ENCODE measurements around the gene SLC4A11.

SLC4A11 gene

DNA sequence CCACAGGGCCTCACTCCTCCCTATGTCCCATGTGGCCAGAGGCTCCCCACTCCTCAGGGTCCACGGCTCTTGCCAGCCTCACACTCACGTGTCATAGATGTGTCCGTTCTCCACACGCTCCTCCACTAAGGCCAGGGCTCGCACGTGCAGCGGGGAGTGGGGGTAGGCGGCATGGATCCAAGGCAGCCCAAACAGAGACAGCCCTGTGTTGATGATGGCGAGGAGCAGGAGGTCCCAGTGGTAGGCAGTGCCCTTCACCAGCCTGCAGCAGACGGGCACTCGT lies 10.3 kb downstream of the SLC4A11 start:
- no peaks in the 10 kb centered on the region for H3K36me3 ChIP-seq (ENCODE audit: control insufficient read depth, insufficient read depth, low read length)
- H3K27ac ChIP-seq (ENCODE audit: insufficient read depth, low read length, poor library complexity, severe bottlenecking): no peak overlapping the region
- no peaks in the 10 kb centered on the region for H3K9me3 ChIP-seq (ENCODE audit: control insufficient read depth, low read length)
- H3K4me1 ChIP-seq (ENCODE audit: control insufficient read depth, insufficient read depth, low read length, poor library complexity, severe bottlenecking): no peaks in the 10 kb centered on the region
- H3K27me3 ChIP-seq (replicated peaks; ENCODE audit: control insufficient read depth, insufficient read depth, low read length, poor library complexity, severe bottlenecking): no peaks in the 10 kb centered on the region
- no peak overlapping the region for H3K4me3 ChIP-seq (ENCODE audit: insufficient read depth, low read depth, low read length, poor library complexity, severe bottlenecking)
- no peak for DNase-seq

DNA sequence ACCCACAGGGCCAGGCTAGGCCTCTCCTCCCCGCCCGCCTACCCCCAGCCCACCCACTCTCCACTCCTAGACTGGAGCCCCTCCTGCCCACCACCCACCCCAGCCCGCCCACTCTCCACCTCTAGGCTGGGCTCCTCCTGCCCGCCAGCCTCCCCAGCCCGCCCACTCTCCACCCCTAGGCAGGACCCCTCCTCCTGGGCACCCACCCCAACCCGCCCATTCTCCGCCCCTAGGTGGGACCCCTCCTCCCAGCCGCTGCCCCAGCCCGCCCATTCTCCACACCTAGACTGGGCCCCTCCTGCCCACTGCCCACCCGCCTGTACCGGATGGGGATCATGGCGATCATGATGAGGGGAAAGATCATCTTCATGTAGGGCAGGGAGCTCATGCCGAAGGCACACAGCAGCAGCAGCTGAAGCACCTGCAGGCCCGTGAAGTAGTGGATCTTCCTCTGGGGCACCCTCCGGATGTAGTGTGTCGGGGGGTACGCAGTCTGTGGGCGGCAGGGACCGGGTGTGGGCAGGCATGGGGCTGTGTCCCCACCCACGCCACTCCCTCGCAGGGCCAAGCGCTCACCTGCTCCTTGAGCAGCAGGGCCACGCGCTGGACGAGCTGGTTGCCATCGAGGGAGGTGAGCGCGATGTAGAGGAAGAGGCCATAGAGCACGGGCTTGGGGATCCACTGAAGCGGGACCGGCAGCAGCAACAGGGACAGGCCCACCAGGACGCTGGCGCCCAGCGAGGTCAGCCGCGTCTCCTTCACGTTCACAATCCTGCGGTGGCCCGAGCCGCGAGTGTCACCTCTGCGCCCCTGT lies 10.8 kb downstream of the SLC4A11 start:
- Histone ChIP-seq H3K4me1 (ENCODE audit: control insufficient read depth, insufficient read depth, low read length, poor library complexity, severe bottlenecking) (no peaks in the 10 kb centered on the region), H3K9me3 (ENCODE audit: control insufficient read depth, low read length) (no peaks in the 10 kb centered on the region), H3K36me3 (ENCODE audit: control insufficient read depth, insufficient read depth, low read length) (peaks cover 3% of the 10 kb centered on the region), H3K27me3 (replicated peaks; ENCODE audit: control insufficient read depth, insufficient read depth, low read length, poor library complexity, severe bottlenecking) (no peaks in the 10 kb centered on the region), H3K4me3 (ENCODE audit: insufficient read depth, low read depth, low read length, poor library complexity, severe bottlenecking) (no peak overlapping the region), H3K27ac (ENCODE audit: insufficient read depth, low read length, poor library complexity, severe bottlenecking) (no peak overlapping the region)
- no peak for DNase-seq

DNA sequence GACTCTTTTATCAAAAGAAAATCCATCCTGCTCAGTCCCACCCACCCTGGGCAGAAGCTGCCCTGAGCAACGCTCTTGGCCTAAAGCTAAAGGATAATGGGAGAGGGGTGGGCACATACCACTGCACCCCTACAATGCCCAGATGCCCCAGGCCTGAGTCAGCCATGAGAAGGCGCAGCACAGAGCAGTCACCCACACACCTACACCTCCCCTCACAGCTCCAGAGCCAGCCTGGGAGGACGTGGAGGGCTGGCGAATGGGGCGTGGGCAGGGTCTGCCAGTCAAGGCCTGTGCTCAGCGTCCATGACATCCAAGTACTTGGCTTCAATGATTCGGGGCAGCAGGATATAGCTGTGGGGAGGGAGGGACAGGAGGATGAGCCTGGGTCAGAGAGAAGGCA lies 11.5 kb downstream of the SLC4A11 start:
- Histone ChIP-seq H3K9me3 (ENCODE audit: control insufficient read depth, low read length) (no peaks in the 10 kb centered on the region), H3K27ac (ENCODE audit: insufficient read depth, low read length, poor library complexity, severe bottlenecking) (no peak overlapping the region)
- DNase-seq: no peak

DNA sequence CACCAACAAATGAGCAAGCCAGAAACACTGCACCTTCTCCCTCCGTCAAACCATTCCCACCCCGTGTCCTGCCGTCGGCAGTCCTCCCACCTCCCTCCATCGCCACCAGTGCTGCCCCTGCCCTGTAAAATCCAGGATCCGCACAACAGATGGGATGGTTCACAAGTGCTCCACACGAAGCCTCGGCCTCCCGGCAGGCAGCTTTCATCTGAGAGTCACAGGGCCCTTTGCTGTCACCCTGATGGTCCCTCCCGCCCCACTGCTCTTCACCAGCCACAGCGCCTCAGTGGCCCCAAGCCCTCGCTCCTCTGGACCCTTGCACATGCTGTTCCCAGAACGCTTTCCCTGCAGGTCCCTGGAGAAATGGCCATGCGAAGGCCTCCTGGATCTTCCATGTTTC lies 12.1 kb downstream of the SLC4A11 start:
- no peak overlapping the region for H3K4me3 ChIP-seq (ENCODE audit: insufficient read depth, low read depth, low read length, poor library complexity, severe bottlenecking)
- no peak for DNase-seq
- H3K4me1 ChIP-seq (ENCODE audit: control insufficient read depth, insufficient read depth, low read length, poor library complexity, severe bottlenecking): peaks cover 3% of the 10 kb centered on the region
- no peaks in the 10 kb centered on the region for H3K27me3 ChIP-seq (replicated peaks; ENCODE audit: control insufficient read depth, insufficient read depth, low read length, poor library complexity, severe bottlenecking)
- H3K36me3 ChIP-seq (ENCODE audit: control insufficient read depth, insufficient read depth, low read length): peaks cover 15% of the 10 kb centered on the region
- H3K27ac ChIP-seq (ENCODE audit: insufficient read depth, low read length, poor library complexity, severe bottlenecking): no peak overlapping the region
- H3K9me3 ChIP-seq (ENCODE audit: control insufficient read depth, low read length): no peaks in the 10 kb centered on the region

More for the DNA sequence above, 11.5 kb downstream of the SLC4A11 start:
- Histone ChIP-seq H3K27me3 (replicated peaks; ENCODE audit: control insufficient read depth, insufficient read depth, low read length, poor library complexity, severe bottlenecking) (no peaks in the 10 kb centered on the region), H3K4me1 (ENCODE audit: control insufficient read depth, insufficient read depth, low read length, poor library complexity, severe bottlenecking) (peaks cover 2% of the 10 kb centered on the region), H3K36me3 (ENCODE audit: control insufficient read depth, insufficient read depth, low read length) (peaks cover 9% of the 10 kb centered on the region), H3K4me3 (ENCODE audit: insufficient read depth, low read depth, low read length, poor library complexity, severe bottlenecking) (no peak overlapping the region)

DNA sequence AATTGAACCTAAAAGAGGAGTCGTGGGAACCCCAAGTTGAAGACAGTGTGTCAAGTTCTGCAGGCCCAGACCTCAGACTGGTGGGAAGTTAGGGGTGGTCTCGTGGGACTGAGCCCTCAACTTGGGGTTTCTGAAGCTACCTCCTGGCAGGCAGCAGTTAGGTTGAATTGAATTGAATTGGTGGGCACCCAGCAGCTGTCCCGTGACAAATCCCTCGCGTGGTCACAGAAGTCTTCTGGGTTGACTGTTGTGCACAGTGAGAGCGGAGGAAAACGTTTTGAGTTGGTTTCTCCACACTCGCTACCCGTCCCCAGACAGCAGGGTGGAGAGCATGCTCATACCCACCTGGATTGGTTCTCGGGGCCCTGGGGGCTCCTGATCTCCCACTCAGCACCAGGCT lies 12.9 kb downstream of the SLC4A11 start:
- H3K27ac ChIP-seq (ENCODE audit: insufficient read depth, low read length, poor library complexity, severe bottlenecking): no peak overlapping the region
- H3K36me3 ChIP-seq (ENCODE audit: control insufficient read depth, insufficient read depth, low read length): peaks cover 20% of the 10 kb centered on the region

GRCh38 chr20:3224681-3225421 lies 14.1 kb downstream of the SLC4A11 start:
- no peaks in the 10 kb centered on the region for H3K27me3 ChIP-seq (replicated peaks; ENCODE audit: control insufficient read depth, insufficient read depth, low read length, poor library complexity, severe bottlenecking)
- H3K36me3 ChIP-seq (ENCODE audit: control insufficient read depth, insufficient read depth, low read length): peaks cover 27% of the 10 kb centered on the region
- no peak for DNase-seq
- no peak overlapping the region for H3K27ac ChIP-seq (ENCODE audit: insufficient read depth, low read length, poor library complexity, severe bottlenecking)
- no peak overlapping the region for H3K4me3 ChIP-seq (ENCODE audit: insufficient read depth, low read depth, low read length, poor library complexity, severe bottlenecking)
- peaks cover 3% of the 10 kb centered on the region for H3K4me1 ChIP-seq (ENCODE audit: control insufficient read depth, insufficient read depth, low read length, poor library complexity, severe bottlenecking)
- H3K9me3 ChIP-seq (ENCODE audit: control insufficient read depth, low read length): no peaks in the 10 kb centered on the region

More for the DNA sequence above, 12.9 kb downstream of the SLC4A11 start:
- Histone ChIP-seq H3K4me1 (ENCODE audit: control insufficient read depth, insufficient read depth, low read length, poor library complexity, severe bottlenecking) (peaks cover 3% of the 10 kb centered on the region), H3K9me3 (ENCODE audit: control insufficient read depth, low read length) (no peaks in the 10 kb centered on the region), H3K27me3 (replicated peaks; ENCODE audit: control insufficient read depth, insufficient read depth, low read length, poor library complexity, severe bottlenecking) (no peaks in the 10 kb centered on the region), H3K4me3 (ENCODE audit: insufficient read depth, low read depth, low read length, poor library complexity, severe bottlenecking) (no peak overlapping the region)
- no peak for DNase-seq

- no peak for DNase-seq
- H3K36me3 ChIP-seq (ENCODE audit: control insufficient read depth, insufficient read depth, low read length): peaks cover 27% of the 10 kb centered on the region
Observed at GRCh38 chr20:3223994-3224680, 14.9 kb downstream of the SLC4A11 start.

DNA sequence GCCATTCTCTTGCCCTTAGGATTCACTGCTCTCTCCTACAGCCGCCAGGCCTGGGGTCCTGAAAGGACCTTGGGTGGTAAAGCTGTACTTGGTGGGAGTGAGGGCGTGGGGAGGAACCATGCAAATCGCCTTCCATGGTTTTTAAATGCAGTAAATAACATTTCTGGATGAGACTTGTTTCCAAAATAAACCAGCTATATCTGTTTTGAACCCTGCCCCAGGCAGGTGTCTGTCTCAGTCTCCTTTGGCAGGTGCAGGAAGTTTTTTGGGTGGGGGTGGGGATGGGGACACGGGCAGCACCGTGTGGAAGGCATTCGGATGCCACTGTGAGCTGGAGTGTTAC lies 15.4 kb downstream of the SLC4A11 start:
- Histone ChIP-seq H3K9me3 (ENCODE audit: control insufficient read depth, low read length) (no peaks in the 10 kb centered on the region), H3K4me3 (ENCODE audit: insufficient read depth, low read depth, low read length, poor library complexity, severe bottlenecking) (no peak overlapping the region), H3K27me3 (replicated peaks; ENCODE audit: control insufficient read depth, insufficient read depth, low read length, poor library complexity, severe bottlenecking) (no peaks in the 10 kb centered on the region), H3K36me3 (ENCODE audit: control insufficient read depth, insufficient read depth, low read length) (peaks cover 27% of the 10 kb centered on the region), H3K4me1 (ENCODE audit: control insufficient read depth, insufficient read depth, low read length, poor library complexity, severe bottlenecking) (peaks cover 4% of the 10 kb centered on the region), H3K27ac (ENCODE audit: insufficient read depth, low read length, poor library complexity, severe bottlenecking) (no peak overlapping the region)
- DNase-seq: no peak

More at GRCh38 chr20:3223994-3224680, 14.9 kb downstream of the SLC4A11 start:
- no peak overlapping the region for H3K4me3 ChIP-seq (ENCODE audit: insufficient read depth, low read depth, low read length, poor library complexity, severe bottlenecking)
- H3K27me3 ChIP-seq (replicated peaks; ENCODE audit: control insufficient read depth, insufficient read depth, low read length, poor library complexity, severe bottlenecking): no peaks in the 10 kb centered on the region
- H3K4me1 ChIP-seq (ENCODE audit: control insufficient read depth, insufficient read depth, low read length, poor library complexity, severe bottlenecking): peaks cover 3% of the 10 kb centered on the region
- no peak overlapping the region for H3K27ac ChIP-seq (ENCODE audit: insufficient read depth, low read length, poor library complexity, severe bottlenecking)
- no peaks in the 10 kb centered on the region for H3K9me3 ChIP-seq (ENCODE audit: control insufficient read depth, low read length)

DNA sequence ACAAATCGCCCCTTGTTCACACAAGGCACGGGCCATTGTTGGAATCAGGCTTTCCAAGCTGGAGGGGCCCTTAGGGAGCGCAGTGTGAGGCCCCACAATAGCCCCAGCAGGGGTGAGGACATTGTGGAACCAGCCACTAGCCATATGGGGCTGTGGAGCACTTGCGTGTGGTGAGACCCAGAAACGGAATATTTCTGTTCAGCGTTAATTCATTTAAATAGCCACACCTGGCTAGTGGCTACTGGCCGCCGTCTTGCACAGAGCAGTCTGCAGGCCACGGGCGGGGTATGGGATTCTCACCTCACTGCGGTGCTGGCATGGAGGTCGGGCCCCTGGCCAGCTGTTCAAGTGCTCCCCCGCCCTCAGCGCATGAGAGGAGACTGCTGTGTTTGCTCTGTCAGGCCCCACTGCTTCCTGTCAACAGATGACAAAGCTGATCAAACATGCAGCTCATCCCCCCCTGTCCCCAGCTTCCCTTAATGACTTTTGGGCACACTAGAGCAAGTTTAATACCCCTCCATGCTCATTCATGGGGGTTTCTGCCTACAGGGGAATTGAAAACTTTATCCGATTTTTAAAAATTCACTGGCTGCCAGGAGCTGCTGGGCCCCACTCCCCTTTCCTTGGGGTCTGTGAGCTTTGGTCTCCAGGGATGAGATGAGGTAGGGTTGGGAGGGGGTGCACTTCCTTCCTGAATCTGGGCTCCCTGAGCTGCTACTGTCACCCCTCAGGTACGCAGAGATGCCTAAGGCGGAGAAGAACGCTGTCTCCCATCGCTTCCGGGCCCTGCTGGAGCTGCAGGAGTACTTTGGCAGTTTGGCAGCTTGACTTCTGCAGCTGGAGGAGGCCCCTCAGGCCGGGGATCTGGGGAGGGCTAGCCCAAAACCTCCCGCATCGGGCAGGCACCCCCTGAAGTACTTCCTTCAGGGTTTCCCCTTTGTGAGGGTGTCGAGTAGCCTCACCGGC lies 16.1 kb downstream of the SLC4A11 start:
- Histone ChIP-seq H3K4me1 (ENCODE audit: control insufficient read depth, insufficient read depth, low read length, poor library complexity, severe bottlenecking) (peaks cover 9% of the 10 kb centered on the region), H3K36me3 (ENCODE audit: control insufficient read depth, insufficient read depth, low read length) (peaks cover 27% of the 10 kb centered on the region), H3K9me3 (ENCODE audit: control insufficient read depth, low read length) (no peaks in the 10 kb centered on the region), H3K4me3 (ENCODE audit: insufficient read depth, low read depth, low read length, poor library complexity, severe bottlenecking) (no peak overlapping the region), H3K27me3 (replicated peaks; ENCODE audit: control insufficient read depth, insufficient read depth, low read length, poor library complexity, severe bottlenecking) (no peaks in the 10 kb centered on the region), H3K27ac (ENCODE audit: insufficient read depth, low read length, poor library complexity, severe bottlenecking) (no peak overlapping the region)
- no peak for DNase-seq

Measured in effector memory CD4-positive, alpha-beta T cell (primary cell).